NCI-H1694 treated with DMSO at 0.1 percent for 48 hours (cell line): ENCODE measurements around the gene PTPRQ.
A peak's percentile ranks its signal among the peaks of the same experiment; 100 is the strongest.
"Not testable (repeated sequence)": the region's sequence is repeated elsewhere in the genome, so short reads cannot be mapped to it uniquely, and the experiment has no call there.

ENCODE experiments used
- DNase-seq: peaks from one replicate; lab custom pipeline; 2025; lab: John Stamatoyannopoulos, UW

Gene PTPRQ

GRCh38 chr12:80641936-80642335 lies 197.9 kb downstream of the PTPRQ start:
- no peak for DNase-seq

DNA sequence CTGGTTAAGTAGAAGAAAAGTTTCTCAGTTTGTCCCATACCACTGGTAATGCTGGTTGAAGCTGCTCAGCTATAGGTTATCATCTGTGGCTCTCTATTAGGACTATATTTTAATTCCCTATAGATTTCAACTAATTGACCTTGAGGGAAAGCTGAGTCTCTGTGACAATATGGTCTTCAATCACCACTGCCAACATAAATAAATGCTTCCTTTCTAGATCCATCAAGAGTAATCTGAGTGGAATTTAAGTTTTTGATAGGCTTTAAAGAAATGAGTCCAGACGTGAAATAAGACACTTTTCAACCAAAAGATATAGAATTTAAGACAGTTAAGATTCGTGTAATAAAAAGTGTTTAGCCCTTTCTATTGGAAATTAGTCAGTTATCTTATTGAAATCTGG lies 199.9 kb downstream of the PTPRQ start:
- DNase-seq = no peak

DNA sequence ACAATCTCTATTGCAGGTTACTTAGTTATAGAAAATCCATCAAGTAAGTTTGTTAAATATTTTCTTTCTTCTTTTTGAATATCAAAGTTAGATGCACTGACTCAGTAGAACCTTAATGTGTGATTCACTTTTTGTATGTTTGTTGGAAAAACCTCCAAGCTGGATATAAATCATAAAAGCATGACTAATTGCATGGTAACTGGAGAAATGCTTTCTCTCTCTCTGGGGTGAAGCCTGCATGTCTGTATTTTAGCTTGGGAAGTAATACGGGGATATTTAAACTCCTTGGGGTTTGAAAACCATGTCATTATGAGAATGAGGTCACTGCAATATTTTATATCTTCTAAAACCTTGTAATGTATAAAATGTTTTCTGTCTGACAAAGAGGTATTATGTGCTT lies 204.8 kb downstream of the PTPRQ start:
- DNase-seq = no peak

DNA sequence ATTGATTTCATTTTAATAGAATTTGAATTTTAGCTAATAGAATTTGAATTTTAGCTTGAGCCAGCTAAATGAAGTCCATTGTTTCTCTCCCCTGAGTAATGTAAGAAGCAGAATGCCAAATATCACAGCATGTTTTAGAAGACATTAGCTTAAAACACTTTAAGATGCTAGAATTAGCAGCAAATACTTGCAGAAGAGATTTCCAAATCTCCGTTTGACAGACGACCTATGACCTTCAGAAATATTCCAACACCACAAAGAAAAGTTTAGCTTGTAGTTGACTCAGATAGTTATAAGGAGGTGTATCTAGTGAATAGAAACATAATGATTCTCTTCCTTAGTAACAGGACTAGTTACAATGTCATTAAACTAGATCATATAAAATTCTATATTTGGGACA lies 211.7 kb downstream of the PTPRQ start:
- DNase-seq = no peak

- no peak for DNase-seq
Measured at GRCh38 chr12:80659512-80660063, 215.6 kb downstream of the PTPRQ start.

DNA sequence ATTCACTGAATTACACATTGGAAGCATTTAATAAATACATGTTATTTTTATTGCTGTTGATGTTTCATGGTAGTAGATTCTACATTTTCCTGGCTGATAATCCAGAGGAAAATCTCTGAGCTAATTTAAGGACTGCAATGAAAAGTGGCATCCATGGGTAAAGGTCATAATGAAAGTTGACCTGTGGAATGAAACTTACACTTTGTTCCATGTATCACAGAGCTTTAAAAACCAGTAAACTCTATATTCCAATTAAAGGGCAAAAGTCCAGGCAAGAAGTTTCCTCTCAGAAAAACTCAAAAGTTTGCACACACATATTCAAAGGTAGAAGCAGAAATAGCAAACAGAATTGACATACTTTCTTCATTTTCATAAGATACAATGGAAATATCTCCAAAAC lies 218.6 kb downstream of the PTPRQ start:
- DNase-seq = no peak

DNA sequence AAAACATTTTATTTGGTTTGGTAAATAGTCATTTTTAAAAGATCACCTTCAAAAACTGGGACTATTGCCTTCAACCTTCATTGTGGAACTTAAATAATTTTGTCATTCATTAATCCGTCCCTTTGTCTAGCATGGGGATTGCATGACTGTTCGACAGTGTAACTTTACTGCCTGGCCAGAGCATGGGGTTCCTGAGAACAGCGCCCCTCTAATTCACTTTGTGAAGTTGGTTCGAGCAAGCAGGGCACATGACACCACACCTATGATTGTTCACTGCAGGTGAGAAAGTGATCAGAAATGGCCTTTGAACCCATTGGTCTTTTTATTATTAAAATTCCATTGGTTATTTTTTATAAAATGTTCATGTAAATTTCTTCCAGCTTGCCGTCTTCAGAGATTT lies 226.2 kb downstream of the PTPRQ start:
- DNase-seq = no peak

DNA sequence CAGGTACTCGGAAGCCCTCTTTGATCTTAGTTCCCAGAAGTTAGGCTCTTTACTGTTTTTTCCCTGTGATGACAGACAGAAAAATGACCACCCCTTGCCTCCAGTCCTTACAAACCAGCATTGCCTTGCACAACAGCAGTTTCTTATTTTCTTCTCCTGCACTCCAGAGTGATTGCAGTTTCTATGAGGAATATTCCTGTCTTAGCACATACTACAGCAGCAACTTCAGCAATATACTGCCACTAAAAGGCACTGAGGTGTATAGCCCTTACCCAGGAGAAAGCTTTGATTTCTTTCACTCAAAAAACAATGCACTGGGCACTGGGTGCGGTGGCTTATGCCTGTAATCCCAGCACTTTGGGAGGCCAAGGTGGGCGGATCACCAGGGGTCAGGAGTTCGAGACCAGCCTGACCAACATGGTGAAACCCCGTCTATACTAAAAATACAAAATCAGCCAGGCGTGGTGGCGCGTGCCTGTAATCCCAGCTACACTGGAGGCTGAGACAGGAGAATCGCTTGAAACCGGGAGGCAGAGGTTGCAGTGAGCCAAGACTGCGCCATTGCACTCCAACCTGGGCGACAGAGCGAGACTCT lies 232.1 kb downstream of the PTPRQ start:
- not testable (repeated sequence) for DNase-seq

DNA sequence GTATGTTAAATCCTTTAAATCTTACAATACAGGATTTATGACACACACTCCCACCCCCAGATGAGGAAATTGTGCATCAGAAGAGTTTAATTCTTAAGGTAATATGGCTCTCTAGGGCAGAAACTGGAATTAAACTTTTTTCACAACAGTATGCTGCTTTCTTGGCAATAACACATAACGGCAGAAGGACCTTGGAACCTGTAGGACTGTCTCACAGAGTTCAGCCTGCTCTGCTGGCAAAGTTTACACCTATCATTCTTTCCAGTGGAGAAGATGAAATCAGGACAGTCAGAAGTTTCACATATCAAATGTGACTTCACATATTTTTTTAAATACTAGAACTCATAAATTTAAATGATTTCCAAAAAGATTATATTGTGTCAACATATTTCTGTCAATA lies 232.8 kb downstream of the PTPRQ start:
- no peak for DNase-seq

GRCh38 chr12:80677994-80678393 lies 234.0 kb downstream of the PTPRQ start:
- DNase-seq = no peak

- DNase-seq = no peak
Measured at GRCh38 chr12:80679346-80680131, 235.5 kb downstream of the PTPRQ start.

DNA sequence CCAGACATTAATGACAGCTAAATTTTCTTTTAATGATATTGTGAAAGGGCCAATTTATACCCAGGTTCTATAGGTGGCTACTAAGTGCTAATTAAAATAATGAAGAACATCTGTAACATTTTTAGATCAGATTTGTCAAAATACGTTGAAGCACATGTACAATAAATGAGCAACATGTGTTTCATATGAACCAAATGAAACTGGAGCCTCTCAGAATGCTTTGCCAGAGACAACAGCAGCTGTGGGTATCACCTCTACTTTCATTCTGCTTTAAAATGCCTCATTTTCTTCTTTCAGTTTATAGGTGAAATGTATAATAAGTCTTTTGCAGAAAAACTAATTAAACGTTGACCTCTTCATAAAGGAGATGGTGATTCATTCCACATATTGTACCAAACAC lies 237.3 kb downstream of the PTPRQ start:
- peak; percentile 12 for DNase-seq

GRCh38 chr12:80681786-80682185 lies 237.8 kb downstream of the PTPRQ start:
- DNase-seq = no peak

DNA sequence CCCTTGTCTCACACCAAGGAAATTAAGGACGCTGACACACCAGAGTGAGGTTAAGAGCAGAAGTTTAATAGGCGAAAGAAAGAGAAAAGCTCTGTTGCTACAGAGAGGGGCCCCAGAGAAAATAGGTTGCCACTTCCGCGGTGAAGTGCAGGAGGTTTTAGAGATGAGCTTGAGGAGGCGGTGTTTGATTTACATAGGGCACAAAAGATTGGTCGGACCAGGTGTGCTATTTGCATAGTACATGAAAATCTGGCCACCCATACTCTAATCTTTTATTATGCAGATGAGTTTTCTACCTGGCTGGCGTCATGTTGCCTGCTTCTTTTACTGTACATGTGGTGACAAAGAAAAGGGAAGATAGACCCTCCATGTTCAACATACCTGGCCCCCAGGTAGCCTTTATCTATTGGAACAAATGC lies 240.1 kb downstream of the PTPRQ start:
- no peak for DNase-seq

DNA sequence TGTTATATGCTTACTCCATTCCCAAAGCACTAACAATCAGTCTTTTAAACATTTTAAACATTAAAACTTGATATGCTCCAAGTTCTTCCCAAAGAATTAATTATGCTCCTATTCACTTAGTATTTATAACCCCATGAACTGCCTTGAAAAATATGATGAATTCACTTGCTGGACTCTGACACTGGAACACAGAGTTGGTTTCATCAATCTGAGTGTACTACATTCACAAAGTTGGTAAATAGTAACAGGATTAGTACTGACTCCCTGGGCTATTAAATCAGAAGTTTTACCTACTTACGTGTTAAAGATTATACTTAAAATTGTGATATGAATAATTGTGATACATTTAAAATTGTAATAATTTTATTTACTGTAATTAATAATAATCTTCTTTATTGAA lies 246.1 kb downstream of the PTPRQ start:
- no peak for DNase-seq

DNA sequence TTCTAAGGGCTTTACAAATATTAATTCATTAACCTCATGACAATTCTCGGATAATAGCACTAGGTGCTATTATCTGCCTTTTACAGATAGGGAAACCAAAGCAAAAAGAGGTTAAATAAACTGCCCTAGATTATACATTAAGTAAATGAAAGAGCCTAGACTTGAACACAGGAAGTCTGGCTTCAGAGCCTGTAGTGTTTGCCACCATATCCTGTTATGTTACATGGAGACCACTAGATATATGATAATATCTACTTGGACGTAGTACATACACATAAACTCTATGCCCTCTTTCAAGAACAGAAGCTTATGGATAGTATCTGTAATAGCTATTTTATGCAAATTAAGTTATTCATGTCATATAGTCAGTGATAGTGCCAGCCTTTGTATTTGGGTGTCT lies 246.5 kb downstream of the PTPRQ start:
- DNase-seq = no peak

DNA sequence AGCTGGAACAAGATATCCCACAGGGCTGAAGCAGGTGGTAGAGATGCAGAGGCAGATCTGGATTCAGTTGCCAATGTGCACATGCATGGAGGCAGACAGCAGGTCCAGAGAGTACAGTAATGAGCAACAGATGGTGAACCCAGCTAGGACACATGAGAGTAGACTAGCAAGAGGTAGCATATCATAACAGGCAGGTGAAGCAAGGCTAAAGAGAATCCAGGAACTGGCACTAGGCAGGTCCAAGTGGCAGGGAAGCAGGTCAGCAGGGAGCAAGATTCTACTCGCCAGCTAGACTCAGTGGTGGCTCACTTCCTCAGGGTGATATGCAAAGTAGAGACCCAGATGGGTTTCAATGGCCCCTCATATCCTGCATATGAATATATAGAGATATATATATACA lies 248.1 kb downstream of the PTPRQ start:
- DNase-seq = peak; percentile 71

DNA sequence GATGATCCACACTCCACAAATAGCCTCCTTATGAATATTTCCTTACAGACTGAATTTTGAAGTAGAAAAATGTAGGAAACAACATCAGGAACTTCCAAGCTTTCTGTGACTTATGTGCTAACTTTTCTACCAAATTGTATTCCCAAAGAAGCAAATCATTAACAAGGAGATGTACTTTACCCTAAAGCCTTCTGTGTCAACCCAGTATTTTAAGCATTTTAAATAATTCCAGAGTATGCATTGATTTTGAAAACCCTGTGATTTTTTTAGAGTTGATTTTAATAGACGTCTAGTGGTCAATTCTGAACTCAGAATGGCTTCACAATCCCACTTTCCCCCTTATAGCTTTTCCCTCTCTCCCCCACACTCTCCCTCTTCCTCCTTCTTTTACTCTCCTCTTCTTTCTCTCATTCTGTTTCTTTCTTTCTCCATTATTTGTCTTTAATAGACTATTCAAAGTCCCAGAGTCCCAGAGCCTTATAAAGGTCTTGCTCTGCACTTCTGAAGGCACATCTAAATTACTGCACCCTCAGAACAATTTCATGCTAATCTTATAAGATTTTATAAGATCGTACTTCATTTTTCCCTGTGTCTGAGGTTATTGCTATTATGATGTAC lies 253.3 kb downstream of the PTPRQ start:
- no peak for DNase-seq

- DNase-seq = no peak
Measured at GRCh38 chr12:80698256-80698655, 254.2 kb downstream of the PTPRQ start.

DNA sequence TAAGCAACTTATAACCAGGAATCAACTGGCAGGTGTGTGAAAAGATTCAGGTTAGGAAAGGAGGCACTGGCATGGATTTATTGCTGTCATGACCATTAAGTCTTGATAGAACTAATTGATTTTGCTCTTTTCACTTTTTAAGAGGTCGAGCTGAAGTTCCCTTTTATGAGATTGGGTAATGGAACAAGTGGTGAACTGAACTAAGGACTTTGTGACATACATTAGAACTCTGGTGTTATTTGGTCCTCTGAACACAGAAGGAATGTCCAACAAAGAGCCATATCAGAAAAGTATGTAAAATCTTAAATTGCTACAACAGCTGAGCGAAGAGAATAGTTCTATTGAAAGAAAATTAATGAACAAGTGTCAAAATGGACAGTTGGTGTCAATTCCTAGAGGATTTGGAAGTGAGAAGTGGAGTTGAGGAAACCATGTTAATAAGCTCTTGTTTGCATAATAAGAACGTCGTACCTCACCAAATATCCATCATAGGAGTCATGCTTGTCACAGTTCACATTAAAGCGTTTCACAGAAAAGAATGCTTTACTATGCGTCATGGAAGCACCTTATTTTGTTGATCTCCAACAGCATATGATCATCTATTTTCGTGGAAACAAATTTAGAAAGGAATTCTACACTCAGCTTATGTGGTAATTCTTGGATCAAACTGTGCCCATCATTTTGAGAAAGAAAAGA lies 255.0 kb downstream of the PTPRQ start:
- DNase-seq = no peak

- DNase-seq = no peak
Measured at GRCh38 chr12:80700327-80700726, 256.3 kb downstream of the PTPRQ start.

DNA sequence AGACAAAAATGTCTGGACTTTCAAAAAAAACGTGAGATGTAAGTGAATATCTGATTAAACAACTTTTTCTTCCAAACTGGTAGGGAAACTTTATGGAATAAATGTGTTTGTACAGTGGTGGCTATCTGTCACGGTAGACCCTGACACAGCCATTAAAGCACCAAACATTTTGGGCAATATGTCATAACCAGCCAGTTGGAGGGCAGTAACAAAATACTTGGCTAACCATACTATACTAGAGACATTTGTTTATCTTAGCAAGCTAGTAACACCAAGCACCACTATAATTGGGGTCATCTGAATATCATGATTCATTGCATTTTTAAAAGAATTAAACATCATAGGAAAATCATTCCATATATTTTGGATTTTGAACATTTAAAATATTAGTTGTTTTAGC lies 257.4 kb downstream of the PTPRQ start:
- DNase-seq = no peak
